ENCODE data around the gene KRTAP10-7. TPM values are rescaled to one million over a fixed set of nuclear protein-coding genes. Genes with fewer than 3 reads are reported as not detected.
"Not testable (repeated sequence)": the region's sequence is repeated elsewhere in the genome, so short reads cannot be mapped to it uniquely, and the experiment has no call there.

The KRTAP10-7 gene
- total RNA-seq, 4 donors from 2014 or later: not detected

GRCh38 chr21:44594406-44594916, 5.9 kb upstream of the KRTAP10-7 start:
- no peak overlapping the region for H3K4me3 ChIP-seq
- TF ChIP-seq CTCF (IDR thresholded peaks at IDR 0.05): no peak
- TF ChIP-seq POLR2A (IDR thresholded peaks at IDR 0.05): no peak
- H3K27me3 ChIP-seq: no peaks in the 10 kb centered on the region
- intact Hi-C loops (cut with DNase I; ENCODE audit: low total_unique reads): no loop called here
- H3K36me3 ChIP-seq: no peaks in the 10 kb centered on the region
- H3K27ac ChIP-seq: no peak overlapping the region
- DNase-seq: no peak
- H3K9me3 ChIP-seq: no peaks in the 10 kb centered on the region
- no peaks in the 10 kb centered on the region for H3K4me1 ChIP-seq

- Histone ChIP-seq H3K27ac (no peak overlapping the region), H3K4me3 (no peak overlapping the region), H3K4me1 (no peaks in the 10 kb centered on the region), H3K27me3 (no peaks in the 10 kb centered on the region), H3K9me3 (no peaks in the 10 kb centered on the region), H3K36me3 (no peaks in the 10 kb centered on the region)
- no peak for DNase-seq
- TF ChIP-seq POLR2A (IDR thresholded peaks at IDR 0.05) (no peak), CTCF (IDR thresholded peaks at IDR 0.05) (no peak)
- intact Hi-C loops (cut with DNase I; ENCODE audit: low total_unique reads): no loop called here
Observed at GRCh38 chr21:44595524-44595923, 4.9 kb upstream of the KRTAP10-7 start.

GRCh38 chr21:44596068-44596725, 4.2 kb upstream of the KRTAP10-7 start:
- intact Hi-C loops (cut with DNase I; ENCODE audit: low total_unique reads): no loop called here
- TF ChIP-seq CTCF (IDR thresholded peaks at IDR 0.05) (no peak), POLR2A (IDR thresholded peaks at IDR 0.05) (no peak)
- Histone ChIP-seq H3K9me3 (no peaks in the 10 kb centered on the region), H3K27me3 (no peaks in the 10 kb centered on the region), H3K36me3 (no peaks in the 10 kb centered on the region), H3K4me1 (no peaks in the 10 kb centered on the region), H3K4me3 (no peak overlapping the region), H3K27ac (no peak overlapping the region)
- DNase-seq: no peak

- H3K4me3 ChIP-seq: no peak overlapping the region
- TF ChIP-seq POLR2A (IDR thresholded peaks at IDR 0.05) (no peak), CTCF (IDR thresholded peaks at IDR 0.05) (no peak)
- no peaks in the 10 kb centered on the region for H3K27me3 ChIP-seq
- H3K36me3 ChIP-seq: no peaks in the 10 kb centered on the region
- DNase-seq: no peak
- intact Hi-C loops (cut with DNase I; ENCODE audit: low total_unique reads): no loop called here
- no peaks in the 10 kb centered on the region for H3K9me3 ChIP-seq
- H3K4me1 ChIP-seq: no peaks in the 10 kb centered on the region
- no peak overlapping the region for H3K27ac ChIP-seq
Observed at GRCh38 chr21:44598061-44598460, 2.3 kb upstream of the KRTAP10-7 start.

- H3K4me1 ChIP-seq: no peaks in the 10 kb centered on the region
- intact Hi-C loops (cut with DNase I; ENCODE audit: low total_unique reads): no loop called here
- DNase-seq: no peak
- H3K4me3 ChIP-seq: no peak overlapping the region
- no peaks in the 10 kb centered on the region for H3K36me3 ChIP-seq
- no peak for TF ChIP-seq CTCF (IDR thresholded peaks at IDR 0.05)
- no peak for TF ChIP-seq POLR2A (IDR thresholded peaks at IDR 0.05)
- H3K27me3 ChIP-seq: no peaks in the 10 kb centered on the region
- no peaks in the 10 kb centered on the region for H3K9me3 ChIP-seq
- H3K27ac ChIP-seq: no peak overlapping the region
Observed at GRCh38 chr21:44599264-44600029, 950 bp upstream of the KRTAP10-7 start.

GRCh38 chr21:44601091-44601490, 694 bp downstream of the KRTAP10-7 start:
- H3K27ac ChIP-seq; H3K27me3 ChIP-seq; H3K9me3 ChIP-seq; intact Hi-C loops (cut with DNase I; ENCODE audit: low total_unique reads); DNase-seq; H3K4me3 ChIP-seq; H3K36me3 ChIP-seq; H3K4me1 ChIP-seq: not testable (repeated sequence)

Data from uterus (tissue), 4 donors.